NT2/D1 (cell line): ENCODE data around the gene SH3BP5.

Experiments used
- SUZ12 ChIP-seq: IDR thresholded peaks from 2 replicates; pipeline ENCODE4 v1.6.1; 2011; ENCODE audit not compliant: insufficient read length, insufficient read depth; ENCODE audit errors: extremely low read depth
- YY1 ChIP-seq: IDR thresholded peaks from 2 replicates; pipeline ENCODE4 v1.6.1; 2011; ENCODE audit not compliant: insufficient read length, insufficient read depth
- ZNF274 ChIP-seq: IDR thresholded peaks from 2 replicates; pipeline ENCODE4 v1.6.1; 2011; ENCODE audit warnings: mild to moderate bottlenecking, low read depth, low read length

DNA sequence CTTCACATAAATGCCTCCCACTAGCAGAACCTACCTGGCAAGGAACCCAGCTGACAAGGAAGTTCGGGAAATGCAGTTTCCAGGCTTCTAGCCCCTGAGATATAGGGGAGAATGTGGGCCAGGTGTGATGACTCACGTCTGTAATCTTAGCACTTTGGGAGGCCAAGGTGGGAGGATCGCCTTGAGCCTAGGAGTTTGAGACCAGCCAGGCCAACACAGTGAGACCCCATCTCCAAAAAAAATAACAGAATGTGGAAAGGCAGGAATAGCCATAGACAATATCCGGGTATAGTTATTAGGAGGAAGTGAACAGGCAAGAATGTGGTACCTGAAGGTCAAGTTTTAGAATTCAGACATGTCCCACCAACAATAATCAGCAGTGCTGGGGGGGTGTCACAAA is 40.5 kb upstream of the SH3BP5 start:
- no peak for TF ChIP-seq ZNF274
- TF ChIP-seq YY1 = no peak
- no peak for TF ChIP-seq SUZ12
